Fibroblast of lung (primary cell): ENCODE results near the gene TNKS1BP1.

Experiments used
- CTCF ChIP-seq, 2 donors: IDR thresholded peaks in 1 of 2; conservative IDR thresholded peaks in 1 of 2; 1 replicate in 1 of 2; 2 replicates in 1 of 2; pipeline ENCODE4 v1.5.1; 2011 to 2012; ENCODE audit warnings: low read length in 2 of 2, control low read depth in 1 of 2, inconsistent platforms in 1 of 2, low read depth in 1 of 2, mild to moderate bottlenecking in 1 of 2
- EZH2 ChIP-seq: IDR thresholded peaks from 2 replicates; pipeline ENCODE4 v1.5.1; 2012; ENCODE audit warnings: low read length, control low read depth, mild to moderate bottlenecking; ENCODE audit errors: missing control alignments

DNA sequence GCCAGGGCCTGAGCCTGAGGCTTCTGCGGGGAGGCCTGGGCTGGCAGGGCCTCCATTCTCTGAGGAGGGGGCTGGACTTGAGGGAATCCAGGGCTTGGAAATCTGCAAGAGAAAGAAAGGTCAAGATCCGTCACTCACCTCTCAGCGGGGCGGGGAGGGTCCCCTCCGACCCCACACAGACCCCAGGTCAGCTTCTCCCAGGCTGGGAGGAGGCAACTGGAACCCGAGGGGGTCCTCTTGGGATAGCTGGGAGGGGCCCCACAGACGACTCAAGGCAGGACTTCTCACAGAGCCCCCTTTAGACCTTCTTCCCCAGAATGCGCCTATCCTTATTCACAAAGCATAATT, 11.0 kb downstream of the TNKS1BP1 start:
- TF ChIP-seq CTCF (conservative IDR thresholded peaks at IDR 0.05 in 1 of 2, IDR thresholded peaks at IDR 0.05 in 1 of 2; ENCODE audit: low read depth in 1 of 2, low read length in 2 of 2) (no peak), EZH2 (no peak)
